WTC11 (cell line): ENCODE measurements around the gene CNPY1. TPM values are rescaled to one million over a fixed set of nuclear protein-coding genes. Genes with fewer than 3 reads are reported as not detected.

ENCODE experiments used
- ATAC-seq: fragments of 200-7000 bp; cut with Tn5 transposase; 2 replicates; pipeline ENCODE4 v1.10.0; 2021; ENCODE audit warnings: mild to moderate bottlenecking, moderate library complexity
- CTCF ChIA-PET: fragments of 300-600 bp; sonication (Branson Sonifier 250); formaldehyde crosslinking; loops from one replicate; lab custom pipeline; 2021; ENCODE audit warnings: antibody characterized with exemption; lab: Charles Lee
- POLR2A ChIA-PET: fragments of 350-600 bp; sonication (Branson Sonifier 250); formaldehyde crosslinking; loops from one replicate; lab custom pipeline; 2021; ENCODE audit warnings: antibody characterized with exemption; lab: Charles Lee
- DNase-seq: peaks from one replicate; pipeline ENCODE4 v3.0.0; 2021; ENCODE audit warnings: low spot score
- H3K27ac Mint-ChIP-seq: 2 replicates; pipeline ENCODE4 v1.8.0; 2021; ENCODE audit warnings: mixed read lengths
- H3K27me3 Mint-ChIP-seq: 2 replicates; pipeline ENCODE4 v1.8.0; 2021; ENCODE audit warnings: low read depth, mild to moderate bottlenecking, moderate library complexity, mixed read lengths
- H3K36me3 Mint-ChIP-seq: 2 replicates; pipeline ENCODE4 v1.8.0; 2021; ENCODE audit warnings: mixed read lengths
- H3K4me1 Mint-ChIP-seq: 2 replicates; pipeline ENCODE4 v1.8.0; 2022; ENCODE audit warnings: mixed read lengths
- H3K4me3 Mint-ChIP-seq: 2 replicates; pipeline ENCODE4 v1.8.0; 2021; ENCODE audit warnings: mild to moderate bottlenecking, moderate library complexity, mixed read lengths
- H3K9me3 Mint-ChIP-seq: 2 replicates; pipeline ENCODE4 v1.8.0; 2021; ENCODE audit warnings: mixed read lengths
- CBFB ChIP-seq: sonication (generic); formaldehyde crosslinking; IDR thresholded peaks from 2 replicates; pipeline ENCODE4 v1.8.1; 2022; ENCODE audit warnings: mild to moderate bottlenecking, low read depth, missing genetic modification reagents
- ELF4 ChIP-seq: sonication (generic); formaldehyde crosslinking; IDR thresholded peaks from 2 replicates; pipeline ENCODE4 v1.8.1; 2022; ENCODE audit warnings: low read depth, mild to moderate bottlenecking, moderate library complexity, missing genetic modification reagents
- ESRRA ChIP-seq: sonication (generic); formaldehyde crosslinking; IDR thresholded peaks from 2 replicates; pipeline ENCODE4 v1.8.1; 2022; ENCODE audit warnings: mild to moderate bottlenecking, missing genetic modification reagents, borderline replicate concordance
- ETV6 ChIP-seq: sonication (generic); formaldehyde crosslinking; IDR thresholded peaks from 2 replicates; pipeline ENCODE4 v1.8.1; 2022; ENCODE audit warnings: mild to moderate bottlenecking, missing genetic modification reagents
- GABPB1 ChIP-seq: sonication (generic); formaldehyde crosslinking; IDR thresholded peaks from 2 replicates; pipeline ENCODE4 v1.8.1; 2023; ENCODE audit warnings: mild to moderate bottlenecking, missing genetic modification reagents
- GTF2I ChIP-seq: fragments of 250-450 bp; sonication (Bioruptor Pico); conservative IDR thresholded peaks from 2 replicates; pipeline ENCODE4 v1.4.0; 2021; ENCODE audit warnings: mild to moderate bottlenecking
- HMGXB4 ChIP-seq: sonication (generic); formaldehyde crosslinking; IDR thresholded peaks from 2 replicates; pipeline ENCODE4 v1.8.1; 2023; ENCODE audit warnings: mild to moderate bottlenecking, moderate library complexity, missing genetic modification reagents
- IRF2 ChIP-seq: sonication (generic); formaldehyde crosslinking; IDR thresholded peaks from 2 replicates; pipeline ENCODE4 v1.8.0; 2022; ENCODE audit warnings: low read depth, missing genetic modification reagents, borderline replicate concordance
- JAZF1 ChIP-seq: fragments of 250-450 bp; sonication (Bioruptor Pico); IDR thresholded peaks from 2 replicates; pipeline ENCODE4 v1.9.0; 2021; ENCODE audit warnings: moderate library complexity, mild to moderate bottlenecking, inconsistent platforms
- MYBL2 ChIP-seq: sonication (generic); formaldehyde crosslinking; IDR thresholded peaks from 2 replicates; pipeline ENCODE4 v1.8.1; 2023; ENCODE audit warnings: mild to moderate bottlenecking, moderate library complexity, missing genetic modification reagents
- NFYB ChIP-seq: sonication (generic); formaldehyde crosslinking; conservative IDR thresholded peaks from 2 replicates; pipeline ENCODE4 v1.8.0; 2022; ENCODE audit warnings: low read depth, missing genetic modification reagents
- NR1H2 ChIP-seq: sonication (generic); formaldehyde crosslinking; IDR thresholded peaks from 2 replicates; pipeline ENCODE4 v1.9.0; 2021; ENCODE audit warnings: mild to moderate bottlenecking, moderate library complexity, missing genetic modification reagents
- OVOL2 ChIP-seq: fragments of 250-450 bp; sonication (Bioruptor Pico); IDR thresholded peaks from 2 replicates; pipeline ENCODE4 v1.9.0; 2021; ENCODE audit warnings: mild to moderate bottlenecking, borderline replicate concordance
- RELA ChIP-seq: sonication (generic); formaldehyde crosslinking; IDR thresholded peaks from 2 replicates; pipeline ENCODE4 v1.8.1; 2022; ENCODE audit warnings: missing genetic modification reagents, mild to moderate bottlenecking, borderline replicate concordance
- SP1 ChIP-seq: sonication (generic); formaldehyde crosslinking; conservative IDR thresholded peaks from 2 replicates; pipeline ENCODE4 v1.8.1; 2022; ENCODE audit warnings: missing genetic modification reagents
- TEAD1 ChIP-seq: sonication (generic); formaldehyde crosslinking; IDR thresholded peaks from 2 replicates; pipeline ENCODE4 v1.8.0; 2022; ENCODE audit warnings: mild to moderate bottlenecking, missing genetic modification reagents
- TP53 ChIP-seq: sonication (generic); formaldehyde crosslinking; IDR thresholded peaks from 2 replicates; pipeline ENCODE4 v1.8.1; 2023; ENCODE audit warnings: mild to moderate bottlenecking, missing genetic modification reagents
- ZBTB21 ChIP-seq: sonication (generic); formaldehyde crosslinking; IDR thresholded peaks from 2 replicates; pipeline ENCODE4 v1.8.1; 2023; ENCODE audit warnings: mild to moderate bottlenecking, missing genetic modification reagents, borderline replicate concordance
- ZBTB43 ChIP-seq: sonication (generic); formaldehyde crosslinking; IDR thresholded peaks from 2 replicates; pipeline ENCODE4 v1.8.1; 2023; ENCODE audit warnings: mild to moderate bottlenecking, missing genetic modification reagents
- ZMAT4 ChIP-seq: fragments of 250-450 bp; sonication (Bioruptor Pico); IDR thresholded peaks from 2 replicates; pipeline ENCODE4 v1.9.0; 2021; ENCODE audit warnings: mild to moderate bottlenecking
- ZNF232 ChIP-seq: sonication (generic); formaldehyde crosslinking; IDR thresholded peaks from 2 replicates; pipeline ENCODE4 v1.8.0; 2022; ENCODE audit warnings: mild to moderate bottlenecking, missing genetic modification reagents
- ZNF263 ChIP-seq: sonication (generic); formaldehyde crosslinking; IDR thresholded peaks from 2 replicates; pipeline ENCODE4 v1.8.1; 2022; ENCODE audit warnings: low read depth, mild to moderate bottlenecking, moderate library complexity, missing genetic modification reagents
- ZNF317 ChIP-seq: sonication (generic); formaldehyde crosslinking; IDR thresholded peaks from 2 replicates; pipeline ENCODE4 v1.8.1; 2023; ENCODE audit warnings: low read depth, mild to moderate bottlenecking, moderate library complexity, missing genetic modification reagents, borderline replicate concordance
- total RNA-seq: library from RNA; stranded (reverse); gene quantifications from 3 replicates; pipeline ENCODE4 v1.2.3, GENCODE V29; 2021
- TF ChIP-seq, protein P1 (sequence below): sonication (generic); formaldehyde crosslinking; IDR thresholded peaks from 2 replicates; pipeline ENCODE4 v1.8.1; 2023; ENCODE audit warnings: mild to moderate bottlenecking, missing genetic modification reagents, moderate library complexity
- TF ChIP-seq, protein P2 (sequence below): sonication (generic); formaldehyde crosslinking; IDR thresholded peaks from 2 replicates; pipeline ENCODE4 v1.8.0; 2023; ENCODE audit warnings: mild to moderate bottlenecking, missing genetic modification reagents

CNPY1 gene
- total RNA-seq, 1 experiment from 2014 or later = 0.09 TPM

DNA sequence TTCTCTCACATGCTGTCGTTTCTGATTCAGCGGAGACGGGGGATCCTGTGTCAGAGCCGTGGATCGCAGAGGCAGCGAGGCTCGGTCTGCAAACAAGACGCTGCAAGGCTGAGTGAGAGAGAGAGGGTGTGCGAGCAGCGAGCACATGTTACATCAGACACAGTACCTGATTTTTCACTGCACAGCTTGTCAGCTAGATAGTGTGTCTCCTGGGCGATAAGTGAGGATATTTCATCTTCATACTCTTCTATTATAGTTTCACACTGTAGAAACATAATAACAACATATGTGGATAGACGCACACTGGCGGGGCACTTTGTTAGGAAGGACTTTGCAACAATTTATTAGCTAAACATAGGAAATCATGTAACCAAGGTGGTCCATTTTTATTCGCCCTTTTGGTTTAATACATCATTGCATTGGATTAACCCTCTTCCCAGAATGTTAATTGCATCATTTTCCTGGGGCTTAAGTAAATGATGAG is 39.5 kb downstream of the CNPY1 start:
- DNase-seq (peak; percentile 63), ATAC-seq (peak; percentile 12; the same call in 1 of the 2 replicates)
- ChIA-PET POLR2A (no interaction called here), CTCF (interaction anchor here (1.0 to 1.1 kb wide), 2 partner anchors 92 to 127 kb away, joined by 3 read pairs; no protein-coding TSS in a partner anchor)
- no peaks in the 10 kb centered on the region for H3K9me3 Mint-ChIP-seq
- H3K36me3 Mint-ChIP-seq = no peaks in the 10 kb centered on the region
- no peak overlapping the region for H3K4me3 Mint-ChIP-seq
- H3K4me1 Mint-ChIP-seq = peaks cover 46% of the 10 kb centered on the region
- no peak overlapping the region for H3K27ac Mint-ChIP-seq
- TF ChIP-seq HMGXB4 (CRISPR knock-in tag) = no peak
- TF ChIP-seq RELA (CRISPR knock-in tag) = no peak
- no peak for TF ChIP-seq NR1H2 (CRISPR knock-in tag)
- TF ChIP-seq GABPB1 = peak; percentile 86
- TF ChIP-seq ELF4 = no peak
- TF ChIP-seq CBFB (CRISPR knock-in tag) = no peak
- peaks cover 95% of the 10 kb centered on the region for H3K27me3 Mint-ChIP-seq

DNA sequence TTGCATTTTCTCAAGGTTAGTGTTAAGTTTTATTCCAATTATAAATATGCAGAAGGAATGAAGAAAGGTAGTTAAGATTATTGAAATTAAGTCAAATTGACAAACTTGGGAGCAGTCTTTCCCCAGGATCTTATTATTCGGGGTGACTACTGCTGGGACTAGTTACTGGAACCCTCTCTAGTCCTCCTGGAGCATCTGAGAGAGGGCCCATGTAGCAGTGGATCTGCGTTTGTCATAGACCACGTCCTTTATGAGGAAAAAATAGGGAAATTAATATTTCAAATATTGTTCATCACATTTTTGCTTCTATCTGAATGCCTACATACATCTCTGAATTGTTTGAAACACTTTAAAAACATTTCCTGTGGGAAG is 41.0 kb downstream of the CNPY1 start:
- Mint-ChIP-seq H3K9me3 (no peaks in the 10 kb centered on the region), H3K4me3 (no peak overlapping the region), H3K36me3 (no peaks in the 10 kb centered on the region), H3K27ac (no peak overlapping the region), H3K27me3 (peaks cover 95% of the 10 kb centered on the region), H3K4me1 (peaks cover 39% of the 10 kb centered on the region)
- DNase-seq (no peak), ATAC-seq (no peak)
- CTCF ChIA-PET = no interaction called here
- TF ChIP-seq ETV6 (CRISPR knock-in tag) (no peak), TP53 (CRISPR knock-in tag) (no peak)
- POLR2A ChIA-PET = no interaction called here

- no peak overlapping the region for H3K4me3 Mint-ChIP-seq
- peaks cover 79% of the 10 kb centered on the region for H3K27me3 Mint-ChIP-seq
- CTCF ChIA-PET = interaction anchor here (2.0 kb wide), 1 partner anchor 102 kb away, joined by 5 read pairs; no protein-coding TSS in a partner anchor
- no peak for TF ChIP-seq GTF2I (CRISPR knock-in tag)
- TF ChIP-seq ESRRA (CRISPR knock-in tag) = no peak
- no peak for TF ChIP-seq ZNF232 (CRISPR knock-in tag)
- no peak for TF ChIP-seq MYBL2 (CRISPR knock-in tag)
- no peak for TF ChIP-seq NFYB (CRISPR knock-in tag)
- TF ChIP-seq TEAD1 (CRISPR knock-in tag) = no peak
- TF ChIP-seq ZNF317 (CRISPR knock-in tag) = no peak
- TF ChIP-seq ZBTB21 (CRISPR knock-in tag) = no peak
- TF ChIP-seq, protein P1, sequence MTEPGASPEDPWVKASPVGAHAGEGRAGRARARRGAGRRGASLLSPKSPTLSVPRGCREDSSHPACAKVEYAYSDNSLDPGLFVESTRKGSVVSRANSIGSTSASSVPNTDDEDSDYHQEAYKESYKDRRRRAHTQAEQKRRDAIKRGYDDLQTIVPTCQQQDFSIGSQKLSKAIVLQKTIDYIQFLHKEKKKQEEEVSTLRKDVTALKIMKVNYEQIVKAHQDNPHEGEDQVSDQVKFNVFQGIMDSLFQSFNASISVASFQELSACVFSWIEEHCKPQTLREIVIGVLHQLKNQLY (CRISPR knock-in tag) = no peak
- TF ChIP-seq IRF2 (CRISPR knock-in tag) = no peak
- no peak for TF ChIP-seq ZBTB43 (CRISPR knock-in tag)
- no peak for TF ChIP-seq ZMAT4 (CRISPR knock-in tag)
- no peak for TF ChIP-seq NR1H2 (CRISPR knock-in tag)
- TF ChIP-seq, protein P2, sequence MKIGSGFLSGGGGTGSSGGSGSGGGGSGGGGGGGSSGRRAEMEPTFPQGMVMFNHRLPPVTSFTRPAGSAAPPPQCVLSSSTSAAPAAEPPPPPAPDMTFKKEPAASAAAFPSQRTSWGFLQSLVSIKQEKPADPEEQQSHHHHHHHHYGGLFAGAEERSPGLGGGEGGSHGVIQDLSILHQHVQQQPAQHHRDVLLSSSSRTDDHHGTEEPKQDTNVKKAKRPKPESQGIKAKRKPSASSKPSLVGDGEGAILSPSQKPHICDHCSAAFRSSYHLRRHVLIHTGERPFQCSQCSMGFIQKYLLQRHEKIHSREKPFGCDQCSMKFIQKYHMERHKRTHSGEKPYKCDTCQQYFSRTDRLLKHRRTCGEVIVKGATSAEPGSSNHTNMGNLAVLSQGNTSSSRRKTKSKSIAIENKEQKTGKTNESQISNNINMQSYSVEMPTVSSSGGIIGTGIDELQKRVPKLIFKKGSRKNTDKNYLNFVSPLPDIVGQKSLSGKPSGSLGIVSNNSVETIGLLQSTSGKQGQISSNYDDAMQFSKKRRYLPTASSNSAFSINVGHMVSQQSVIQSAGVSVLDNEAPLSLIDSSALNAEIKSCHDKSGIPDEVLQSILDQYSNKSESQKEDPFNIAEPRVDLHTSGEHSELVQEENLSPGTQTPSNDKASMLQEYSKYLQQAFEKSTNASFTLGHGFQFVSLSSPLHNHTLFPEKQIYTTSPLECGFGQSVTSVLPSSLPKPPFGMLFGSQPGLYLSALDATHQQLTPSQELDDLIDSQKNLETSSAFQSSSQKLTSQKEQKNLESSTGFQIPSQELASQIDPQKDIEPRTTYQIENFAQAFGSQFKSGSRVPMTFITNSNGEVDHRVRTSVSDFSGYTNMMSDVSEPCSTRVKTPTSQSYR = no peak
- no peak for TF ChIP-seq ZNF263 (CRISPR knock-in tag)
- no peak for TF ChIP-seq JAZF1 (CRISPR knock-in tag)
- no peak for TF ChIP-seq OVOL2 (CRISPR knock-in tag)
- no peak for TF ChIP-seq SP1 (CRISPR knock-in tag)
Observed at GRCh38 chr7:155497149-155497901, 49.0 kb downstream of the CNPY1 start.

More at GRCh38 chr7:155497149-155497901, 49.0 kb downstream of the CNPY1 start:
- DNase-seq = no peak
- POLR2A ChIA-PET = no interaction called here
- H3K9me3 Mint-ChIP-seq = no peaks in the 10 kb centered on the region
- peaks cover 25% of the 10 kb centered on the region for H3K4me1 Mint-ChIP-seq
- H3K36me3 Mint-ChIP-seq = no peaks in the 10 kb centered on the region
- ATAC-seq = peak; percentile 60
- no peak overlapping the region for H3K27ac Mint-ChIP-seq
